Measurements from ENCODE around the gene OST4.

The OST4 gene

GRCh38 chr2:27032495-27033252 lies 38.8 kb downstream of the OST4 start, which contains the start of gene TMEM214:
Gene TMEM214, plus strand, starts transcription at chr2:27032965. Its CDS starts 51 bp downstream, at chr2:27033016.
- peak within 1 kb of the TSS; percentile 37 for H3K27ac ChIP-seq (ENCODE audit: poor library complexity, severe bottlenecking)
- H3K27me3 ChIP-seq (ENCODE audit: insufficient read depth, poor library complexity, severe bottlenecking): no peaks in the 10 kb centered on the region
- peak; percentile 97 for ATAC-seq (ENCODE audit: low read depth)

DNA sequence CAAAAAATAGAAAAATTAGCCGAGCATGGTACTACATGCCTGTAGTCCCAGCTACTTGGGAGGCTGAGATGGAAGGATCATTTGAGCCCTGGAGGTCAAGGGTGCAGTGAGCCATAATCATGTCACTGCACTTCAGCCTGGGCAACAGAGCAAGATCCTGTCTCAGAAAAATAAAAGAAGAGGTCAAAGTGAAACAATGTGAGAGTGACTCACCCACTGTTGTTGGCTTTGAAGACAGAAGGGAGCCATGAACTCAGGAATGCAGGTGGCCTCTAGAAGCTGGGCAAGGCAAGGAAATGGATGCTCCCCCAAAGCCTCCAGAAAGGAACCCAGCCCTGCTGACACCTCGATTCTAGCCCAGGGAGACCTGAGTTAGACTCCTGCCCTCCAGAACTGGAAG lies 42.4 kb downstream of the OST4 start:
- Histone ChIP-seq H3K4me3 (ENCODE audit: severe bottlenecking) (no peak overlapping the region), H3K36me3 (ENCODE audit: low read depth) (peaks cover 24% of the 10 kb centered on the region), H3K4me1 (ENCODE audit: insufficient read depth, poor library complexity, severe bottlenecking) (no peaks in the 10 kb centered on the region), H3K27me3 (ENCODE audit: insufficient read depth, poor library complexity, severe bottlenecking) (no peaks in the 10 kb centered on the region), H3K9me3 (ENCODE audit: severe bottlenecking) (no peaks in the 10 kb centered on the region), H3K27ac (ENCODE audit: poor library complexity, severe bottlenecking) (no peak overlapping the region)
- DNase-seq (ENCODE audit: low spot score) (no peak), ATAC-seq (ENCODE audit: low read depth) (no peak)
- TF ChIP-seq, protein P1, sequence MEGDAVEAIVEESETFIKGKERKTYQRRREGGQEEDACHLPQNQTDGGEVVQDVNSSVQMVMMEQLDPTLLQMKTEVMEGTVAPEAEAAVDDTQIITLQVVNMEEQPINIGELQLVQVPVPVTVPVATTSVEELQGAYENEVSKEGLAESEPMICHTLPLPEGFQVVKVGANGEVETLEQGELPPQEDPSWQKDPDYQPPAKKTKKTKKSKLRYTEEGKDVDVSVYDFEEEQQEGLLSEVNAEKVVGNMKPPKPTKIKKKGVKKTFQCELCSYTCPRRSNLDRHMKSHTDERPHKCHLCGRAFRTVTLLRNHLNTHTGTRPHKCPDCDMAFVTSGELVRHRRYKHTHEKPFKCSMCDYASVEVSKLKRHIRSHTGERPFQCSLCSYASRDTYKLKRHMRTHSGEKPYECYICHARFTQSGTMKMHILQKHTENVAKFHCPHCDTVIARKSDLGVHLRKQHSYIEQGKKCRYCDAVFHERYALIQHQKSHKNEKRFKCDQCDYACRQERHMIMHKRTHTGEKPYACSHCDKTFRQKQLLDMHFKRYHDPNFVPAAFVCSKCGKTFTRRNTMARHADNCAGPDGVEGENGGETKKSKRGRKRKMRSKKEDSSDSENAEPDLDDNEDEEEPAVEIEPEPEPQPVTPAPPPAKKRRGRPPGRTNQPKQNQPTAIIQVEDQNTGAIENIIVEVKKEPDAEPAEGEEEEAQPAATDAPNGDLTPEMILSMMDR (IDR thresholded peaks at IDR 0.05; ENCODE audit: poor library complexity, severe bottlenecking): no peak

More at GRCh38 chr2:27032495-27033252, 38.8 kb downstream of the OST4 start, which contains the start of gene TMEM214:
- Histone ChIP-seq H3K4me1 (ENCODE audit: insufficient read depth, poor library complexity, severe bottlenecking) (no peaks in the 10 kb centered on the region), H3K36me3 (ENCODE audit: low read depth) (peaks cover 57% of the 10 kb centered on the region), H3K9me3 (ENCODE audit: severe bottlenecking) (no peaks in the 10 kb centered on the region), H3K4me3 (ENCODE audit: severe bottlenecking) (peak within 1 kb of the TSS; percentile 74)
- TF ChIP-seq, protein P1 (IDR thresholded peaks at IDR 0.05; ENCODE audit: poor library complexity, severe bottlenecking): no peak
- peak; percentile 89 for DNase-seq (ENCODE audit: low spot score)

DNA sequence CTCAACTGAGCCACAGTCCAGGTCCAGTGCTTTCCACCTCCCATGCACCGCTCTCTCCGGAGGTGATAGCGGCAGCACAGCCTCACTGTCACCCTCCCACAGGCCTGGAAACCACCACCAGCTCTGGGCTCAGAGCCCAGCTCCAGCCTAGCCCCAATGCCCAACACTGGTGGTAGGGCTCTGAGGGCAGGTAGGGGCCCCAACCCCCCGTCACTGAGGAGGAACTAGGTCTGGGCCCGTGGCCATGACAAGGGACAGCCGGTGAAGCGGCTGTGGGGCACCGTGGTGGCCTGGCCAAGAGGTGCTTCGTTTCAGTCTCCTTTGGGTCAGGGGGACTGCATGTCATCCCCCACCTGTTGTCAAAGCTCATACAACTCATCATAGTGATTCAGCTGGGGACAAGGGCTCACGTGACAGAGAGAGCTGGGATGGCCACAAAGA lies 44.2 kb downstream of the OST4 start:
- Histone ChIP-seq H3K27me3 (ENCODE audit: insufficient read depth, poor library complexity, severe bottlenecking) (no peaks in the 10 kb centered on the region), H3K36me3 (ENCODE audit: low read depth) (peaks cover 17% of the 10 kb centered on the region), H3K4me1 (ENCODE audit: insufficient read depth, poor library complexity, severe bottlenecking) (no peaks in the 10 kb centered on the region), H3K27ac (ENCODE audit: poor library complexity, severe bottlenecking) (no peak overlapping the region), H3K9me3 (ENCODE audit: severe bottlenecking) (no peaks in the 10 kb centered on the region), H3K4me3 (ENCODE audit: severe bottlenecking) (no peak overlapping the region)
- ATAC-seq (ENCODE audit: low read depth) (no peak), DNase-seq (ENCODE audit: low spot score) (no peak)
- TF ChIP-seq, protein P1 (IDR thresholded peaks at IDR 0.05; ENCODE audit: poor library complexity, severe bottlenecking): no peak

DNA sequence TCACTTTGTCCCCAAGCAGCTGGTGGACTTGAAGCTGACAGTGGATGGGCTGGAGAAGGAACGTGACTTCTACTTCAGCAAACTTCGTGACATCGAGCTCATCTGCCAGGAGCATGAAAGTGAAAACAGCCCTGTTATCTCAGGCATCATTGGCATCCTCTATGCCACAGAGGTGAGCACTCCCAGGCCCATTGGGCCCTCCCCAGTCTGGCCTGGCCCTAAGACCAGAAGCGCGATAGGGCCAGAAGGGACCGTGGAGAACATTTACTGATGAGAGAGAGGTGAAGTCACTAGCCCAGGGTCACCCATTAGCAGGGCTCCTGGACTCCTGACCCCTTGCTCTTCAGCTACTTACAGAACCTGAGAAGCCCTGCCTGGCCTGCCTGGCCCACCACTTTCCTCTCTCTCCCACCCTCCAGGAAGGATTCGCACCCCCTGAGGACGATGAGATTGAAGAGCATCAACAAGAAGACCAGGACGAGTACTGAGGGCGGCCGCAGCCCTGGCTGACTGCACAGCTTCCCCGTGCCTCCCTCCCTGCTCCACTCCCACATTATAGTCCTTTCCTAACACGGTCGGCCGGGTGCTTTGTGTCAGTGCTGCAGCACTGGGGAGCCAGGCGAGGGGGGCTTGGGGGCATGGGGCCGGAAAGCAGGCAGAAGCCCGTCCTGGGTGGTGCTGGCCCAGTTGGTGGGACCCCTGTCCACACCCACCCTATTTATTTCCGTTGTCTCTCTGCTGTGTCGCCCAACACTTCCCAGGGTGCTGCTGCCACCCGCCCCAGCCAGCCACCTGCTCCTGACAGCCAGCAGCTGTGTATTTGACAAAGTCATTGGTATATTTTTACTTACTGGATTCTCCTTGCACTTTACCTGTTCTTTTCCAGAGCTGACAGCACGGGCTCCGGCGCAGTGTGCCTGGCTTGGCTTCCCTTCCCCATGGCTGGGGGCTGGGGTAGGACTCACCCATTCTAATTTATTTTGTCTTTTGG lies 45.3 kb downstream of the OST4 start:
- ATAC-seq (ENCODE audit: low read depth): no peak
- Histone ChIP-seq H3K27ac (ENCODE audit: poor library complexity, severe bottlenecking) (no peak overlapping the region), H3K9me3 (ENCODE audit: severe bottlenecking) (no peaks in the 10 kb centered on the region), H3K4me1 (ENCODE audit: insufficient read depth, poor library complexity, severe bottlenecking) (no peaks in the 10 kb centered on the region), H3K27me3 (ENCODE audit: insufficient read depth, poor library complexity, severe bottlenecking) (no peaks in the 10 kb centered on the region), H3K4me3 (ENCODE audit: severe bottlenecking) (no peak overlapping the region), H3K36me3 (ENCODE audit: low read depth) (peaks cover 13% of the 10 kb centered on the region)
- no peak for DNase-seq (ENCODE audit: low spot score)
- TF ChIP-seq, protein P1 (IDR thresholded peaks at IDR 0.05; ENCODE audit: poor library complexity, severe bottlenecking): no peak
